LNCaP clone FGC (cell line): Measurements from ENCODE around the gene BLM.

Experiments used
- DNase-seq: peaks from one replicate; pipeline ENCODE4 v3.0.0-alpha.2; 2011; ENCODE audit warnings: low read depth
- H3K4me3 ChIP-seq: 2 replicates; pipeline ENCODE4 v1.5.1; 2011; ENCODE audit warnings: mild to moderate bottlenecking, low read depth, low read length, control low read depth
- TF ChIP-seq, protein P1 (sequence below): IDR thresholded peaks from 2 replicates; pipeline ENCODE4 v1.5.1; 2012; ENCODE audit warnings: mild to moderate bottlenecking; ENCODE audit not compliant: control insufficient read depth, insufficient read depth; ENCODE audit errors: extremely low read depth

BLM gene

DNA sequence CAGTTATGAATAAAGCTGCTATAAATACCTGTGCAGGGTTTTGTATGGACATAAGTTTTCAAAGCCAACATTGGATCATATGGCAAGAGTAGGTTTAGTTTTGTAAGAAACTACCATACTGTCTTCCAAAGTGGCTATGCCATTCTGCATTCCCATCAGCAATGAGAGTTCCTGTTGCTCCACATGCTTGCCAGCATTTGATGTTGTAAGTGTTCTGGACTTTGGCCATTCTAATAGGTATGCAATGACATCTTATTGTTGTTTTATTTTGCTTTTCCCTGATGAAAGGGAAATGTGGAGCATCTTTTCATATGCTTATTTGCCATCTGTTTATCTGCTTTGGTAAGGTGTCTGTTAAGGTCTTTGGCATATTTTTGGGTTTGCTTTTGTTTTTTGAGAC is 22.2 kb upstream of the BLM start:
- TF ChIP-seq, protein P1, sequence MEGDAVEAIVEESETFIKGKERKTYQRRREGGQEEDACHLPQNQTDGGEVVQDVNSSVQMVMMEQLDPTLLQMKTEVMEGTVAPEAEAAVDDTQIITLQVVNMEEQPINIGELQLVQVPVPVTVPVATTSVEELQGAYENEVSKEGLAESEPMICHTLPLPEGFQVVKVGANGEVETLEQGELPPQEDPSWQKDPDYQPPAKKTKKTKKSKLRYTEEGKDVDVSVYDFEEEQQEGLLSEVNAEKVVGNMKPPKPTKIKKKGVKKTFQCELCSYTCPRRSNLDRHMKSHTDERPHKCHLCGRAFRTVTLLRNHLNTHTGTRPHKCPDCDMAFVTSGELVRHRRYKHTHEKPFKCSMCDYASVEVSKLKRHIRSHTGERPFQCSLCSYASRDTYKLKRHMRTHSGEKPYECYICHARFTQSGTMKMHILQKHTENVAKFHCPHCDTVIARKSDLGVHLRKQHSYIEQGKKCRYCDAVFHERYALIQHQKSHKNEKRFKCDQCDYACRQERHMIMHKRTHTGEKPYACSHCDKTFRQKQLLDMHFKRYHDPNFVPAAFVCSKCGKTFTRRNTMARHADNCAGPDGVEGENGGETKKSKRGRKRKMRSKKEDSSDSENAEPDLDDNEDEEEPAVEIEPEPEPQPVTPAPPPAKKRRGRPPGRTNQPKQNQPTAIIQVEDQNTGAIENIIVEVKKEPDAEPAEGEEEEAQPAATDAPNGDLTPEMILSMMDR, result no peak
- DNase-seq, result no peak
- H3K4me3 ChIP-seq, result no peak overlapping the region

DNA sequence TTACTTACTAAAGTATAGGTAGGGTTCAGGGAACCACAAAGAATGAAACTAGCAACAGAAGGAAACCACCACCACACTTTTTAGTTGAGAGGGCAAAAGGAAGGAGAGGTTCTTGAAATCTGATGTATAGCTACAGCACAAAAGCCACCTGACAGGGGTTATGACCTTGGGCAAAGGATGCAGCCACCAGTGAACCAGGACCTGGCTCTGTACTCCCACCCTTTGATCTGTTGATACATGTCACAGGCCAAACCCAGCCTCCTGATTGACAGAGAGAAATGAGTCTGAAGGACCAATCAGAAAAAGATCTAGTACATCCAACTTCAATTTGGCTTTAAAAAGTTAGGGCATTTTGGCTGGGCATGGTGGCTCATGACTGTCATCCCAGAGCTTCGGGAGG is 20.0 kb upstream of the BLM start:
- DNase-seq, result no peak

DNA sequence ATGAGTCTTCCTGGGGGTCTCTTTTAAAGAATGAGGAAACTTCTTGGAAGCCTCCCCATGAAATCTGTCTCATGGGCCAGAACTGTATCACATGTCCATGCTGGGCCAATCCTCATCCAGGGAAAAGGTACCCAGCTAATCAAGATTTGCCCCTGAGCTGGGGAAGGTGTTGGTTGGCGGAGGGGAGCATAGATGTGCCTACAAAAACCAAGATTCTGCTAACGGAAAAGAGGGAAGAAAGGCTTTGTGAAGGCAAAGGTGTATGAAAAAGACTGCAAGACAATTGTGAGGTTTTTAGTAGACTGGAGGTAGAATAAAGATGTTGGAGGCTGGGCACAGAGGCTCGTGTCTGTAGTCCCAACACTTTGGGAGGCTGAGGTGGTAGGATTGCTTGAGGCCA is 18.5 kb upstream of the BLM start:
- no peak overlapping the region for H3K4me3 ChIP-seq
- DNase-seq, result no peak
- TF ChIP-seq, protein P1, result no peak

More for the DNA sequence above, 20.0 kb upstream of the BLM start:
- TF ChIP-seq, protein P1, result no peak
- H3K4me3 ChIP-seq, result no peak overlapping the region

DNA sequence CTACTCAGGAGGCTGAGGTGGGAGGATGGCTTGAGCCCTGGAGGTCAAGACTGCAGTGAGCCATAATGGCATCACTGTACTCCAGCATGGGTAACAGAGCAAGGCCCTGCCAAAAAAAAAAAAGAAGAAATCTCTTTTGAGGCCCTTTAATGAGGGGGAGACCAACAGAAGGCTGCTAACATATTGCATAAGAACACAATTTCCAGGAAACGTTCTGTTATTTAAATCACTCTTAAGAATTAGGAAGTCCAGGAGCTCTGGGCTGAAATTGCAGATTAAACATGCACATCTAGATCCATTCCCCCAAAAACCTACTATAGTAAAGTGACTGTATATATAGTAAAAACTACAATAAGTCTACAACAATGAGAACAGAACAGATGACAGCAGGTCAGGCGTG is 16.1 kb upstream of the BLM start:
- TF ChIP-seq, protein P1, result no peak
- DNase-seq, result no peak

DNA sequence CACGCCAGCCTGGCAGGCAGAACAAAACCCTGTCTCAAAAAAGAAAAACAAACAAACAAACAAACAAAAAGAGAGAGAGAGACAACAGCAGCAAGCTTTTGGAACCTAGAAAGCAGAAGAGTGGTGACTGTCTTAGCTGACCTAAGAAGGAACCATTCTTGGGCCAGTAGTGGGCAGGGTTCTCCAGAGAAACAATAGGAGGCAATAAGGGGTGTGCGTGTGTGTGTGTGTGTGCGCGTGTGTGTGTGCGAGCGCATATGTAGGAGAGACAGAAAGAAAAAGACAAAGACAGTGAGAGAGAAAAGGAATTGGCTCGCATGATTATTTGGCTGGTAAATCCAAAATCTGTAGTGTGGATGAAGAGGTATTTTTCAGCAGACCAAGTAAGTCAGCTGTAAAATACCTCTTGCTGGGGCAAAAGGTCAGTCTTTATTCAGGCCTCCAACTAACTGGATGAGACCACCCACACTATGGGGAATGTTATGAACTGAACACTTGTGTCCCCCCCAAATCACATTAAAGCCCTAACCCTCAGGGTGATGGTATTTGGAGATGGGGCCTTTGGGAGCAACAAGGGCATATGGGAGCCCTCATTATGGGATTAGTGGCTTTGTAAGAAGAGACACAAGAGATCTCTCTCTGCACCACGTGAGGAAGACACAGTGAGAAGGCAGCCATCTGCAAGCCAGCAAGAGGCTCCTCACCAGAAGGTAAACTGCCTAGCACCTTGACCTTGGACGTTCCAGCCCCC is 15.1 kb upstream of the BLM start:
- TF ChIP-seq, protein P1, result no peak
- H3K4me3 ChIP-seq, result no peak overlapping the region
- no peak for DNase-seq

More for the DNA sequence above, 16.1 kb upstream of the BLM start:
- no peak overlapping the region for H3K4me3 ChIP-seq

DNA sequence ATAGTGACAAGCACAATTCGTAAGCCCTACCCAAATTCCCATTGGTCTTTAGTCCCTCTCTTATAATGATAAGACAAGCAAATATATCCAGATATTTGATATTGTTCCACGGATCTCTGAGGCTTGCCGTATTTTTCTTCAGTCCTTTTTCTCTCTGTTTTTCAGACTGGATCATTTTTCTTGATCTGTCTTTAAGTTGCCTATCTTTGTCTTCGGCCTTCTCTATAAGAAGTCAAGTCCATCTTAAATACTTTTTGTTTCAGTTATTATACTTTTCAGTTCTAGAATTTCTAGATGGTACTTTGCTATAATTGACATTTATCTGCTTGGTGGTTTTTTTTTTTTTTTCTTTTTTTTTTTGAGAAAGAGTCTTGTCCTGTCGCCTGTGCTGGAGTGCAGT is 13.7 kb upstream of the BLM start:
- H3K4me3 ChIP-seq, result no peak overlapping the region
- DNase-seq, result no peak
- TF ChIP-seq, protein P1, result no peak

DNA sequence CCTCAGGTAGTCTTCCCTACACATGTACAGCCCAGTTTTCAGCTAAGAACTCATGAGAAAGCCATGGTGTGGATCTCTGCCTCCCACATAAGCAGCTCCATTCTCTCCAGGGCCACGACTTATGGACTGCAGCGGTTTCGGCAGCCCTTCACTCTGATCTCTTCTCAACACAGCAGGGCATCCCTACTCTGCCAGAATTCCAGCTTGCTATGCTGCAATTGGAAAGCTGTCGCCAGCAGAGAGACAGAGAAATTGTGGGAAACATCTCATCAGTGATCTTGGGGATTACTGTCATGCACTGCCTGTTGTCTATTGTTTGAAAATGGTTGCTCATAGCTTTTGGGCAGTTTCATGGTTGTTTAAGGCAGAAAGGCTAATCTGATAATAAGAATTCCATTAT is 11.9 kb upstream of the BLM start:
- no peak overlapping the region for H3K4me3 ChIP-seq
- TF ChIP-seq, protein P1, result no peak
- DNase-seq, result no peak
